Cardiac fibroblast (primary cell): ENCODE measurements around the gene TWIST2.

Experiments used
- DNase-seq, 2 donors: peaks; one replicate each; pipeline versions ENCODE4 v3.0.0 to v3.0.0-alpha.2; 2010; ENCODE audit warnings: low read depth in 2 of 2
- H3K4me3 ChIP-seq, 2 donors: replicated peaks in 1 of 2; 1 replicate in 1 of 2; 2 replicates in 1 of 2; pipeline ENCODE4 v1.5.1; 2011; ENCODE audit warnings: low read depth in 2 of 2, low read length in 2 of 2, mild to moderate bottlenecking in 2 of 2, moderate library complexity in 1 of 2
- TF ChIP-seq, protein P1 (sequence below): IDR thresholded peaks from one replicate; pipeline ENCODE4 v1.5.1; 2011; ENCODE audit warnings: low read depth, mild to moderate bottlenecking, low read length, inconsistent platforms

TWIST2 gene

GRCh38 chr2:238818561-238818960 lies 29.3 kb upstream of the TWIST2 start:
- DNase-seq: peak in 1 of 2 donors; percentile 19
- no peak overlapping the region for H3K4me3 ChIP-seq
- TF ChIP-seq, protein P1, sequence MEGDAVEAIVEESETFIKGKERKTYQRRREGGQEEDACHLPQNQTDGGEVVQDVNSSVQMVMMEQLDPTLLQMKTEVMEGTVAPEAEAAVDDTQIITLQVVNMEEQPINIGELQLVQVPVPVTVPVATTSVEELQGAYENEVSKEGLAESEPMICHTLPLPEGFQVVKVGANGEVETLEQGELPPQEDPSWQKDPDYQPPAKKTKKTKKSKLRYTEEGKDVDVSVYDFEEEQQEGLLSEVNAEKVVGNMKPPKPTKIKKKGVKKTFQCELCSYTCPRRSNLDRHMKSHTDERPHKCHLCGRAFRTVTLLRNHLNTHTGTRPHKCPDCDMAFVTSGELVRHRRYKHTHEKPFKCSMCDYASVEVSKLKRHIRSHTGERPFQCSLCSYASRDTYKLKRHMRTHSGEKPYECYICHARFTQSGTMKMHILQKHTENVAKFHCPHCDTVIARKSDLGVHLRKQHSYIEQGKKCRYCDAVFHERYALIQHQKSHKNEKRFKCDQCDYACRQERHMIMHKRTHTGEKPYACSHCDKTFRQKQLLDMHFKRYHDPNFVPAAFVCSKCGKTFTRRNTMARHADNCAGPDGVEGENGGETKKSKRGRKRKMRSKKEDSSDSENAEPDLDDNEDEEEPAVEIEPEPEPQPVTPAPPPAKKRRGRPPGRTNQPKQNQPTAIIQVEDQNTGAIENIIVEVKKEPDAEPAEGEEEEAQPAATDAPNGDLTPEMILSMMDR: no peak

DNA sequence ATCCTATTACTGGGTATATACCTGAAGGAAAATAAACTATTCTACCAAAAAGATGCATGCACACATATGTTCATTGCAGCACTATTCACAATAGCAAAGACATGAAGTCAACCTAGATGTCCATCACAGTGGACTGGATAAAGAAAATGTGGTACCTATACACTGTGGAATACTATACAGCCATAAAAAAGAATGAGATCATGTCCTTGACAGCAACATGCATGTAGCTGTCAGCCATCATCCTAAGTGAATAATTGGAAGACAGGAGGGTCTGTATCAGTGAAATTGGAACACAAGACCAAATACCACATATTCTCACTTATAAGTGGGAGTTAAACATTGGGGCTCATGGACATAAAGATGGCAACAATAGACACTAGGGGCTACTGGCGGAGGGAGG lies 27.7 kb upstream of the TWIST2 start:
- TF ChIP-seq, protein P1: no peak
- no peak for DNase-seq
- H3K4me3 ChIP-seq: no peak overlapping the region

DNA sequence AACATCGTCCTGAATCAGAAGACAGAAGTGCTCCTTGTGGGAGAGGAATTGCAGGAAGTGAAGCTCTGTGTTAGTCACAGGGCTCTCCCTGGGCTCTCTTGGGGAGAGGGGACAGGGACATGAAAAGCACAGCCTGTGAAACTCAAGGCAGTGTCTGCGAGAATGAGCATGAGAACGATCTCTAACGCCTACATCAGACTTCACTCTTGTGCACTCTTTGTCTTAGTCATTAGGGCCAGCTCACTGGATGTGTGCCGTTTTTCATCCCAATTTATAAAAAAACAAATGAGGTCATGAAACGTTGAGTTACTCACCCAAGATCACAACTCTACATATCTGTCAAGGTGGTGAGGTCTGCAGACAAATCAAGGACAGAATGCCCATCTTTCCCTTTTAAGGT lies 27.0 kb upstream of the TWIST2 start:
- TF ChIP-seq, protein P1: no peak
- DNase-seq: peak in 1 of 2 donors; percentile 53
- no peak overlapping the region for H3K4me3 ChIP-seq

- DNase-seq: peak; percentile 49 to 54
- no peak overlapping the region for H3K4me3 ChIP-seq
- TF ChIP-seq, protein P1: no peak
These were observed 26.5 kb upstream of the TWIST2 start for GRCh38 chr2:238821391-238821790.

DNA sequence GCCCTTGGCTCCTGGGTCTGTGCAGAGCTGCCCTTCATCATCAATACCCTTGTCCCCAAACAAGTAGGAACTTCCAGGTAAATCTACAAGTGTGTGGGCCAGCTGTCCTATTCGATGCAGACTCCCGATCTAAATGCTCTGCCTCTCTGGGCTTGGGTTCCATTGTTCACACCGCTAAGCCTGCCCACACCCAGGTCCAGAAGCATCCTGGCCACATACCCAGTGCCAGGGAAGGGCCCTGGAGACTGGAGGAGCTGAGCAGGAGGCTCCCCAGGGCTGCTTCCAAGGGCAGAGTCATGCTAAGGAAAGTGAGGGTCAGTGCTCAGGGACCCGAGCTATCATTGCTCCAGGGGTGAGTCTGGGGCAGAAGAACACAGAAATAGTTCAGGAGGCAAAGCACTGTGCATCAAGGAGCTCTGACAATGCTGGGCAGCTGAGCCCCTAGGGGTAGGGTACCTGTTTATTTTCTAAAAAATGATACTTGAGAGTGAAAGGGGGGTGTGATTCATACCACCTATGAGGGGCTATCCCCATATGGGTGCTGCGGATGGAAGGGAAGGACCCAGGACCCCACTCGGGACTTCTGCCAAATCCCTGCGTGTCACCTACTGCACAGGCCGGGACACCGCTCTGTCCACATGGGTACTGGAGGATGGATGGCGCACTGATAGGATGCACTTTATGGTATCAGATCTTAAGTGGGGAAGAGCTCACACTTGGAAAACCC lies 25.8 kb upstream of the TWIST2 start:
- H3K4me3 ChIP-seq: no peak overlapping the region
- TF ChIP-seq, protein P1: no peak
- DNase-seq: no peak

- TF ChIP-seq, protein P1: no peak
- DNase-seq: no peak
- H3K4me3 ChIP-seq: no peak overlapping the region
These were observed 24.9 kb upstream of the TWIST2 start for GRCh38 chr2:238822955-238823354.

DNA sequence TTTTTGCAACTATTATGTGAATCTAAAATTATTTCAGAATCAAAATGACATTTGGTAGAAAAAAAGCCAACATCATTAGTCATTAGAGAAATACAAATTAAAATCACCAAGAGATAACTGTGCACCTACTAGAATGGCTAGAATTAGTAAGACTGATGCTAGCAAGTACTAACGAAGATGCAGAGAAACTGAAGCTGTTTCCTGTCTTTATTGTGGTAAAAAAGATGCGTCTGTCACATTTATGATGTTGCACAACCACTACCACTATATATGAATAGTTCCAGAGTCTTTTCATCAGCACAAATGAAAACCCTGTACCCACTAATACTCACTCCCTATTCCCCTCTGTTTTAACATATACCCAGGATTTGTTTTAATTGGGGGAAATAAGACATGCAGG lies 16.7 kb upstream of the TWIST2 start:
- no peak for DNase-seq
- TF ChIP-seq, protein P1: no peak
- no peak overlapping the region for H3K4me3 ChIP-seq
